Left cardiac atrium (tissue), 4 donors: ENCODE results near the gene TGM1. TPM values are rescaled to one million over a fixed set of nuclear protein-coding genes. Genes with fewer than 3 reads are reported as not detected.

Source experiments
- ATAC-seq, 2 donors: fragments of 200-7000 bp; cut with Tn5 transposase; one replicate each; pipeline ENCODE4 v1.9.1; 2020; ENCODE audit warnings: mild to moderate bottlenecking in 2 of 2, moderate library complexity in 2 of 2
- DNase-seq: peaks from one replicate; pipeline ENCODE4 v3.0.0-alpha.2; 2020
- intact Hi-C, 2 donors: fragments of 100-400 bp; cut with DNase I; formaldehyde crosslinking; loops; one replicate each; pipeline versions ENCODE4 v1.14.1 to v1.15.1; 2022 to 2023
- long read RNA-seq: library from polyadenylated mRNA; unstranded; transcript quantifications from one replicate; pipeline ENCODE4 v2.0.0, GENCODE V29; 2021
- total RNA-seq, 2 donors: library from RNA; stranded (reverse); fragmentation: NEBNext Ultra II Directional; extraction: Animal tissue kit (Norgen Biotek cat#: 25700); gene quantifications; one replicate each; pipeline ENCODE4 v1.2.1, GENCODE V29; 2021
- donor health status: DM: no; HTN: yes; CAD: no.
- donor health status: DM: no; HTN: yes; CAD: no; lungs with severe emphysema.
- donor health status: DM: yes; HTN: yes; CAD: no.
- donor health status: Dilated cardiomyopathy.

Gene TGM1
- 1 to 10 TPM; 5.5 to 6.4 TPM for total RNA-seq
- long read RNA-seq, partial matches to known transcripts: 0 of 2 reads
- long read RNA-seq, other reads (novel, unspliced or antisense): 0 of 2 reads

DNA sequence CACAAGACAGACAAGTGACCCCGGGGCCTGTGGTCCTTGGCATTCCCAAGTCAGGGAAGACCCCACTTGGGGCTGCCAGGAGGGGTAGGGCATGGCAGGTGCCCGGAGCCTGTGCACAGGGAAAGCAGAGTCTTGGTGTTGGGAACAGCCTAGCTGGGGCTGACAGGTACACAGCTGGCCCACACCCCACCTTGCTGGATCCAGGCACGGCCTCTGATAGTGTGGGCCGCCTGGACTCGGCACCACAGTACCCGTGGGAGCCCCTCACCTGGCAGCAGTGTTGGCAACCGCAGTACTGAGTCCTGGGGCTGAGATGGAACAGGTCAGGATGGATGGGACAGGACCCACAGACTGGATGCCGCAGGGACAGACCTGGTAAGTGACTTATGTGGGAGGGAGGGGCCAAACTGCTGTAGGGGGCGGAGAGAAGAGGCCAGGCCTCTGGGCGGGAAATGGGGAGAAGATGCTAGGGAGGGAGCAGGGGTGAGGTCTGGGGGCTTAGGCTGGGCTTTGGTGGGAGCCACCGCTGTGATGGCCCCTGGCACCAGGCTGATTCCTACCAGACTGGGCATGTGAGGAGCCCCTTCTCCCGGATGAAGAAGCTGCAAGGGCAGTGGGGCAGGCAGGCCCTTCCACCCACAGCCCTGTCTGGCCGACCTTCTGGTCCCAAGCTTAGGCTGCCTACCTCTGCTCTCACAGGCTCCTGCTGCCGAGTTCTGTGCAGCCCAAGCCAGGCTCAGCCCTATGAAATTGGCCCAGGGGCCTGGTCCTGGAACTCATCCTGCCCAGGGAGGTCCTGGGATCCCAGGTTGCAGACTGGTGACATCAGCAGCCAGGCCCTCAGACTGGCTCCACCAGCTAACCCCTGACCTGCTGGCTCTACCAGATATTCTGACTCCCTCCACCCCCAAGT, at the start of gene TGM1:
TSS of gene TGM1 (minus strand) at position 357 of the 913 bp plus-strand sequence. CDS start 825 bp downstream, outside the sequence.
- ATAC-seq (peak; percentile 27 to 29), DNase-seq (peak; percentile 19)
- intact Hi-C loops: no loop called here

DNA sequence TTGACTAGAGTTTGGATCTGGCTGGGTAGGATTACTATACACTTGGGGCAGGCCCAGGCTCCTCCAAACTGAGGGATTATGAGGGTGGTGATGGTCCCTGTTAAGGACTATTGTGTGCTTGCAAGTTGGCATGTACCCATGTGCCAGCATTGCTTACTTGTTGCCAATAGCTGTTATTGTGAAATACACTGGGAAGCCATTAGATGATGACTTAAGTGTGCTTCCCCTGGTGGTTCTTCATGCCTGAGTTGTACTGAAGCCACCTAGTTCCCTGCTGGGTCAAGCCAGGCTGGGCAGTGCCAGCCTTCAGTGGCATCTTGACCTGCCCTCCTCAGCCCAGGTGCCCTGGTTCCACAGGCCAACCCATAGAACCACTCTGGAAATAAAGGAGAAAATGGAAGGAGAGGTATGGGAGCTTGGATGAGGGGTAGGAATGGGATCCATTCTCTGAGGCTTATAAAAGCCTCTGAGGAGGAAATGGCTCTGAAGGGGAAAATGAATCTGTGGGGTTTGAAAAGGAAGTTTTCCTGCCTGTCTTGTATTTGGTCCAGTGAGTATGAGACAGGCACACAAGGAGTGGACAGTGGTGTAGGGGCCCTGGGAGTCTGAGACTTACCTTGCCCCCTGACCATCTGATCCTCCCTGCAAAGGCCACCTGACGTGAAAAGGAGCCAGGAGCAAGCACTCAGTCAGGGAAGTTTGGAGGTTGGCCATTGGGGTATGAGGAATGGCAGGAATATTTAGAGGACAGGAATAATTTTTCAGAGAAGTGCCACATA, 49.0 kb upstream of the TGM1 start:
- intact Hi-C loops: no loop called here
- DNase-seq (no peak), ATAC-seq (no peak)

DNA sequence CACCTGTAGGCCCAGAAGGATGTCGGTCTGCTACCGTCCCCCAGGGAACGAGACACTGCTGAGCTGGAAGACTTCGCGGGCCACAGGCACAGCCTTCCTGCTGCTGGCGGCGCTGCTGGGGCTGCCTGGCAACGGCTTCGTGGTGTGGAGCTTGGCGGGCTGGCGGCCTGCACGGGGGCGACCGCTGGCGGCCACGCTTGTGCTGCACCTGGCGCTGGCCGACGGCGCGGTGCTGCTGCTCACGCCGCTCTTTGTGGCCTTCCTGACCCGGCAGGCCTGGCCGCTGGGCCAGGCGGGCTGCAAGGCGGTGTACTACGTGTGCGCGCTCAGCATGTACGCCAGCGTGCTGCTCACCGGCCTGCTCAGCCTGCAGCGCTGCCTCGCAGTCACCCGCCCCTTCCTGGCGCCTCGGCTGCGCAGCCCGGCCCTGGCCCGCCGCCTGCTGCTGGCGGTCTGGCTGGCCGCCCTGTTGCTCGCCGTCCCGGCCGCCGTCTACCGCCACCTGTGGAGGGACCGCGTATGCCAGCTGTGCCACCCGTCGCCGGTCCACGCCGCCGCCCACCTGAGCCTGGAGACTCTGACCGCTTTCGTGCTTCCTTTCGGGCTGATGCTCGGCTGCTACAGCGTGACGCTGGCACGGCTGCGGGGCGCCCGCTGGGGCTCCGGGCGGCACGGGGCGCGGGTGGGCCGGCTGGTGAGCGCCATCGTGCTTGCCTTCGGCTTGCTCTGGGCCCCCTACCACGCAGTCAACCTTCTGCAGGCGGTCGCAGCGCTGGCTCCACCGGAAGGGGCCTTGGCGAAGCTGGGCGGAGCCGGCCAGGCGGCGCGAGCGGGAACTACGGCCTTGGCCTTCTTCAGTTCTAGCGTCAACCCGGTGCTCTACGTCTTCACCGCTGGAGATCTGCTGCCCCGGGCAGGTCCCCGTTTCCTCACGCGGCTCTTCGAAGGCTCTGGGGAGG, 47.9 kb upstream of the TGM1 start, which contains the start of gene LTB4R:
TSS of gene LTB4R (plus strand) at position 857 of the 959 bp plus-strand sequence. CDS start 4,150 bp downstream, outside the sequence.
- intact Hi-C loops: no loop called here
- peak; percentile 82 for DNase-seq
- ATAC-seq: peak; percentile 87 to 90

DNA sequence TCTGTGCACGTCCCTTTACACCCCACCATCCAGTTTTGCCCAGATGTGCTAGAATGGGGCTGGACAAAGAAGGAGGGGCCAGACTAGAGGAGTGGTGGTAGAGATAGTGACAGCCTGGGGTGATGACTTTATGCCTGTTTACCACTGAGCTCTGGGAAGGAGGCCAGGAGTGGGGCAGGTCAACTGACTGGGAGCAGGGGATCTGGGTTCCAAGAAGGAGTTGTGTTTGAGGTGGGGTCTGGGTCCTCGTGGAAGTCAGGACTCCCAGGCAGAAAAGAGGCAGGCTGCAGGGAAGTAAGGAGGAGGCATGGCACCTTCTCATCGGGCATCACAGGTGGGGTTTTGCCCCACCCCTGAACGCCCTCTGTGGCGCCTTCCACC, 47.3 kb upstream of the TGM1 start:
- intact Hi-C loops: no loop called here
- no peak for DNase-seq
- no peak for ATAC-seq

DNA sequence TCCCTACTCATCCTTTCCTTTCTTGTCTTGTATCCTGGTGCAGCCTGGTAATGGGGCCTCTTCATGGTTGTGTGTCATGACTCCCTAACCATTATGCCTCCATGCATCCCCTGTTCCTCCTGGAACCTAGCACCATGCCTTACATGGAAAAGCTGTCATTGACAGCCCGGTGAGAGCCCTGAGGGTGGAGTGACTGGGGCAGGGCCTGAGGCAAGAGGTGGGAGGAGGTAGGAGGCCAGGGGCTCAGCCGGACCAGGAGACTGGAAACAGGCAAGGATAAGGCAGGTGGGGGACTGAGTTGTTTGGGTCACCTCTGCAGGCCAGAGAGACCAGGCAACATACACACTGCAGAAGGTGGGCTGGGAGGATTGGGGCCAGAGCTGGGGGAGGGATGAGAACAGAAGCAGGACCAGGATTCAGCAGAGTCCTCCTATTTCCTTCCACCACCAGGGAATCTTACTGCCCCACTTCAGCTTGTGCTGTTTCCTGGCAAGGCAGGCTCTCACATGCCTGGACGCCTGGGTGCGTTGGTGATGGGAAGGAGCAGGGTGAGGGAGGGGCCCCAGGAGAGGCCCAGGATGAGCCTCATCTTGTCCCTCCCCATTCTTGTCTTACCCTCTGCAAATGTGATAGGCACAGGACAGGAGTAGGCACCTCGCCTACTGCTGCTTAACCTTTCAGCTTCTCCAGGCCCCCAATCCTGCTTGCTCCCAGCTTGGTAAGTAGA, 46.7 kb upstream of the TGM1 start, which contains the start of gene LTB4R2:
TSS of gene LTB4R2 (plus strand) at position 603 of the 727 bp plus-strand sequence. CDS start 525 bp downstream, outside the sequence.
- intact Hi-C loops: no loop called here
- no peak for DNase-seq
- no peak for ATAC-seq

DNA sequence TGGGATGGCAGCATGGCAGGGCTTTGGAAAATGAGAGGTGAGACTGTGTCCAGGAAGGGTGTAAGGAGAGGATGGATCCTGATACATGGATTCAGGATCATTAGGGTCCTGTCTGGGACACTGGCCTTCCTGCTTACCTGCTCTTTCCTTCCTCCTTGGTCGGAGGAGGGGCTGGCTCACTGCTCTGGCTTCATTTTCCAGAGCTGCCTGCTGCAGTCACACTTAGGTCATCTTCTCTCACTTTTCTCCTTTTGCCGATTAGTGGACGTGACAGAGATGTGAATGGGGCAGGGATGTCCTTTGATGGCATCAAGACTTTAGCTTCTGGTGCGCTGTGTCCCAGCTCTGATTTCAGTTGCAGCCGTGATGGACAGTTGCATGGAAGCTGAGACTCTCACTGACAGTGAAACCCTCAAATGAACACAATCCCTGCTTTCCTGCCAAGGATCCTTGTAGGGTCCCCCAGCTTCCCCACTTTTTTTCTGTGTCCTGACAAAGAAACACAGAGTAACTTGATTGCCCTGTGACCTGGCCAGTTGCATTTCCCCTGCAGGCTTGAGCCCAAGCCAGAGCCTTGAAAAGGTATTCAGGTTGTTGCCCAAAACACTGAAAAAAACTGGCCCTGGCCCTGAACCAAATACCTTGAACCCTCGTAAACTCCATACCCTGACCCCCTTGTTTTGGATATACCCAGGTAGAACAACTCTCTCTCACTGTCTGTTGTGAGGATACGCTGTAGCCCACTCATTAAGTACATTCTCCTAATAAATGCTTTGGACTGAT, 45.6 kb upstream of the TGM1 start:
- DNase-seq (no peak), ATAC-seq (no peak)
- intact Hi-C loops: no loop called here

DNA sequence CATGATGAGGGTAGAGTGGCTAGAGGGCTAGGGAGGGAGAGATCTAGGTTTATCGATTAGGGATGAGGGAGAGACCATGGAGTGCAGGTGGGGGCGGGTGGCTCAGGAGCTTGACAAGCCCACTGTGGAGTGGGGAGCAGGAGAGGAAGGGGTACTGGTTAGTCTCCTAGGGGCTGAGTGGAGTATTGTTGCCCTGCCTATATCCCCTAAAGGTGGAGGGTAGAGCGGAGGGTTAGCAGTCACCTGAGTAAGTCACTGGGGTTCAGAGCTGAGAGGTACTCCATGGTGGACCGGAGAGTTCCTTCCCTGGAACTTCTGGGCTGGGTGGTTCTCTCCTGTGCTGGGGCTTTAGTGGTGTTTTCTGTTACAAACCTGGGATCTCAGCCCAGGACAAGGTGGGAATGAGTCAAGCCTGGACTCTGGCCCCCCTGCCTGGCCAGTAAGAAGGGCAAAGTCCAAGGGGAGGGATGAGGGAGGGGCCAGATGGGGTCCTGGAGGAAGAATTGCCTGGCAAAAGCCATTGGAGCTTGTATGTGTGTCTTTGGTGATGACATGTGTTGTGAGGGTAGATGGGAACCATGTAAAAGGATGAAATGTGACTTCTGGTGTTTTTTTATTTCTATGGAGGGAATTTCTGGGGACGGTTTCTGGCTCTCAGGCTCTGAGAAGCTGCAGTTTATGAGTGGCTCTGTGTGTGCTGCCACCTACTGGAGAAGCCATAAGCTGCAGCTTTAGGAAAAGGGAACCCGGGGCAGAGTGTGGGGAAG, 44.8 kb upstream of the TGM1 start, which contains the start of gene CIDEB:
TSS of gene CIDEB (minus strand) at position 403 of the 767 bp plus-strand sequence. CDS start at position 284, 119 bp downstream.
- peak; percentile 55 for DNase-seq
- intact Hi-C loops: no loop called here
- ATAC-seq: peak in 1 of 2 donors; percentile 5

DNA sequence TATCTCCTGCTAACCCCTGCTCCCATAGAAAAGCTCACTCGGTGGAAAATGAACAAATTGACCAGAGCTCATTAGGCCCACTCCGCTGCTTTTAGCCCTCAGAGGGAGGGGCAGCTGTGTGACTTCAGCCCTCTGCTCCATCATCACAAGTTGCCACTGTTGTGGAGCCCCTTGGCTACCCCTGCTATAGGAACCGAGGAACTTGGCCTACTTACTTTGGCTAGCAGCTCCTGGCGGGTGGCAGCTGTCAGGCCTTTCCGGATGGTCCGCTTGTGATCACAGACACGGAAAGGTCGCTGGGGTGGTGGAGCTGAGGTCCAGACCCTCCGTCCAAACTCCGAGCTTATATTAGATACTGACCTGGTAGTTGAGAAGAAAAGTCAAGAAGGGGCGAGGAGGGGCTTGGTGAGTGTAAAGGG, 44.2 kb upstream of the TGM1 start:
- intact Hi-C loops: no loop called here
- no peak for DNase-seq
- no peak for ATAC-seq

DNA sequence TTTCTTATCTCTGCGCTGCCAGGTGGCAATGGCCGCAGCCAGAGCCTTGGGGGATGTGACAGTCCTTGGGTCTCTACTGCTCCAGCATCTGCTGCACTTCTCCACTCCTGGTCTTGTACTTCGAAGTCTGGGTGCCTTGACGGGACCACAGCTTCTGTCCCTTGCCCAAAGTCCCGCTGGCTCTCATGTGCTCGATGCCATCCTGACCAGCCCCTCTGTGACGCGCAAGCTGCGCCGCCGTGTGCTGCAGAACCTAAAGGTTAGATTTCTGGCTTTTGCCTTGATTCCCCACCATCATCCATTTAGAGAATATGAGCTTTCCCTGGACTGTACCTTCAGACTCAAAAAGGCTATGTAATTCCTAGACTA, 41.0 kb upstream of the TGM1 start:
- DNase-seq (no peak), ATAC-seq (no peak)
- intact Hi-C loops: no loop called here

DNA sequence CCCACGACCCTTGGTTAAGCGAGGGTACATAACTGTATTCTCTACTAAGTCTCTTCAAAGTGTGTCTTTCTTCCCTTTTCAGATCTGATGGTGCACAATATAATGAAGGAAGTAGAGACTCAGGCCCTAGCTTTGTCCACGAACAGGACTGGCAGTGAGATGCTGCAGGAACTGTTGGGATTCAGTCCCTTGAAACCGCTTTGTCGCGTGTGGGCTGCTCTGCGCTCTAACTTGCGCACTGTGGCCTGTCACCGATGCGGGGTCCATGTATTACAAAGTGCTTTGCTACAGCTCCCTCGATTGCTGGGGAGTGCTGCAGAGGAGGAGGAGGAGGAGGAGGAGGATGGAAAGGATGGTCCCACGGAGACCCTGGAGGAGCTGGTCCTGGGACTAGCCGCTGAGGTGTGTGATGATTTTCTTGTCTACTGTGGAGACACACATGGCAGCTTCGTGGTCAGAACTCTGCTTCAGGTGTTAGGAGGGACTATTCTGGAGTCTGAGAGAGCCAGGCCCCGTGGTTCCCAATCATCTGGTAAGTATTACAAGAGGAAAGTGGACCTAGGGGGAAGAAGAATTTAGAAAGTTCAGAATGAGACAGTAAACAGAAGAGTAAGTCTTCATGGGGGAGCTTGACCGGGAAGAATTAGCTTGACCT, 37.5 kb upstream of the TGM1 start:
- intact Hi-C loops: no loop called here
- no peak for ATAC-seq
- DNase-seq: no peak

DNA sequence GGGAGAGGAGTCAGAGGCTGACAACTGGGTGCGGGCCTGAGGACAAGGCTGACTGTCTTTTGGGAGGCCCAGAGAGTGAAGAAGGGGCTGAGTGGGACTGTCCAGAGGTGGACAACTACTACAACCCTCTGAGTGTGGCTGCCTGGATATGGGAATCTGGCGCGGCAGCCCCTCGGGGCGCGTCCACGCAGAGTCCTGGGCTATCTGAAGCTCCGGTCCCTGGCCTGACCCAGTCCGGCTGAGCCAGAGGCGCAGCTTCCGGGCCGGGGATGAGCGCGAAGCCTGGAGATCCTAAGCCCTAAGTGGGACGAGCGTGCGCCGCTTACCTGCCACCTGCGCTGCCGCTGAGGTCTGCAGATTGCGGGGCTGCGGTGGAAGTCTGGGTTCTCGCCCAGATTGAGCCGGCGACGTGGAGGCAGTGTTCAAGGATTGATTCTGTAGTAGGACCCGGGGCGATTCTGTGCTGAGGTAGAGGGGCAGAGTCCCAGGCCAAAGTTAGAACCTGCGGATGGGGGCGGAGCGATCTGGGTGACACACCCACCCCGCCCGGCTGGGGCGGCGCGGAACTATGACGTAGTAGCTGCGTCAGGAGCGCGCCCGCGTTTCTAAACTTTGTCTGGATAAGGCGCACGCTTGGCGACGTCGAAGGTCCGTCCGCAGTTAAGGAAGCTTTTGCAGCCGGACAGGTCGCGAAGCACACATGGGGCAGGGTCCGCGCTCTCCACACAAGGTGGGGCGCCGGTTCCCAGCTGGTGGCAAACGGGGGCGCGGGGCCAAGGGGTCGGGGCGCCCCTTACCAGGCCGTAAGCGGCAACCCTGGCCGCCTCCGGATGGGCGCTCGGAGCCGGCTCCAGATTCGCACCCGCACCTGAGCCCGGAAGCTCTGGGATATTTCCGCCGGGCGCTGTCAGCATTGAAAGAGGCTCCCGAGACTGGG, 36.5 kb upstream of the TGM1 start, which contains the start of the genes DHRS1 and NOP9:
TSS of gene DHRS1 (minus strand) at position 526 of the 937 bp plus-strand sequence. CDS start 674 bp downstream, outside the sequence.
TSS of gene NOP9 (plus strand) at position 596 of the 937 bp plus-strand sequence. CDS start at position 701, 105 bp downstream.
- DNase-seq: peak; percentile 92
- ATAC-seq: peak; percentile 91 to 95
- intact Hi-C loops: no loop called here

DNA sequence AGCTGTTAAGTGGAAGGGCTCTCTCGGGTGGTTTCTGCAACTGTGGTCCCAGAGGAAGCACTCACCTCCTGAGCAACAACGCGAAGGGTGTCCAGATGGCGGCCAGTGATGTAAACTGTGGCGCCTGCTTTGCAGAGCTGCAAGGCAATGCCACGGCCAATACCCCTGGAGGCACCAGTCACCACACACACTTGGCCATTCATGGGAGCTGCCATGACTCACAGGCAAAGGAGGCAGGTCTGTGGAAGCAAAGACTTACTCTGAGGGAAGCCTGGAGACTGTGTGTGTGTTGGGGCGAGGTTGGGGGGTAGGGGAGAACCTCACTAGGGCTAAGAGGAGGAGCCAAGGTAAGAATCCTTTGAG, 35.9 kb upstream of the TGM1 start:
- DNase-seq (no peak), ATAC-seq (peak in 1 of 2 donors; percentile 24)
- intact Hi-C loops: no loop called here

DNA sequence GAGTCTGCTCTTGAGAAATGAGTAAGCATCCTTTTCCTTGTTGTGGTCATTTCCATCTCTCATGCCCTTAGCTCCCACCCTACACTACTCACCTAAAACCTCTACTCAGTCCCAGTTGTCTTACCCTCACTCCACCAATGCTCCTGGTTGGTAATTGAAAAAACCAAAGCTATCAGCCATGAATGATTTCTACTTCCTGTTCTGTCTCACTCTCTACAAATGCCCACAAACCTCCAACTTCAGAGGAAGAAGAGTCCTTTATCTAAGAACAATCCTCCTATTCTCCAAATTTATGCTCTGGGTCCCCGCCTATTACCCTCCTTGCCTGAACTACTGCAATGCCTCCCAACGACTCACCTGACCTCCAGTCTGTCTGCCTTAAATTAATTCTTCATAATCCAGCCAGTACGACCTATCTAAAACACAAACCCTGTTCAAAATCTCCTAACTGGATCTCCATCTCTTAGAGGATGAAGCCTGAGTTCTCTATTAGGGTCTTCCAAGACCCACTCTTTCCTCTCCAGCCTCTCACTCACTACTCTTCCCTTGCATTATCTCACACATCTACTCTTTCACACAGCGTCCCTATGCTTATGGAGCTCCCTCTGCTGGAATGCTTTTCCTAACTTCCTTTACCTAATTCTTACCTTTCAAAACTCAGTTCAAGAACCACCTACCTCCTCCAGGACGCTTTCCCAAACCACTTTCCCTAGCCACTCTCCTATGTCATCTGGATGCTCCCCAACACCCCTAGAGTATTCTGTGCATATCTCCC, 34.4 kb upstream of the TGM1 start:
- ATAC-seq: peak in 1 of 2 donors; percentile 9
- DNase-seq: no peak
- intact Hi-C loops: no loop called here
